Ecto neural progenitor cell (in vitro differentiated cells): ENCODE measurements around the gene ARHGDIB.

Source experiments
- DNase-seq: peaks from one replicate; pipeline ENCODE4 v3.0.0-alpha.2; 2018; ENCODE audit warnings: low spot score

ARHGDIB gene

DNA sequence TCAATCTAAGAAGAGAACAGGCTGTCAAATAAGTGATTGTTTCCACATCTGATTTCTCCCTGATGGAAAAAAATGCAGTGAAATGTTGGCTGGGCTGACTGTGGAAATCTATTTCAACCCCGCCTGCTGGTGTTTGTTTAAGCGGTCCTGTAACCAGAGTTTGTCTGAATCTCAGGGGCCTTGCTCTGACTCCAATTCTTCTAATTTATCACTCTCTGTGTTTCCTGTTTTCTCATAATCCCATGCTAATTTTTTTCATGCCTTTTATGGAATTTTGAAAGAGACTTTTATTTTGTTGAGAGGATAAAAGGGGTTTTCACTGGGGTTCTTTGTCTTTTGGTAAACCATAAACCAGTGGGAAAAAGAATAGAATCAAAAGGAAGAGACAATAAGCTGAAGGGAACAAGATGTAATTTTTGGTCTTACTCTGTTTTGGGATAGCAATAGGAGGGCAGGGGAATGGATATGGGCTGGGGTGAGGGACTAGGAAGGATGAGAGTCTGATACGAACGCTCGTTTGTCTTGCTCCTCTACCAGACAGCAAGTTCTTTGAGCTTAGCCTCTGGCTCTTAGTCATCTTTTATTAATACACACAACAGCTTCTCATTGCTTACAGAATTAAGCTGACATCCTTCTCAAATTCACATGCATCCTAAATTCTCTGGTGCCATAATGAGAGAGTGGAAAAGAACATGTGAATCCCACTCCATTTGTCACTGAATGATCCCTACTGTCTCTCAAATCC is 67.7 kb downstream of the ARHGDIB start:
- no peak for DNase-seq

DNA sequence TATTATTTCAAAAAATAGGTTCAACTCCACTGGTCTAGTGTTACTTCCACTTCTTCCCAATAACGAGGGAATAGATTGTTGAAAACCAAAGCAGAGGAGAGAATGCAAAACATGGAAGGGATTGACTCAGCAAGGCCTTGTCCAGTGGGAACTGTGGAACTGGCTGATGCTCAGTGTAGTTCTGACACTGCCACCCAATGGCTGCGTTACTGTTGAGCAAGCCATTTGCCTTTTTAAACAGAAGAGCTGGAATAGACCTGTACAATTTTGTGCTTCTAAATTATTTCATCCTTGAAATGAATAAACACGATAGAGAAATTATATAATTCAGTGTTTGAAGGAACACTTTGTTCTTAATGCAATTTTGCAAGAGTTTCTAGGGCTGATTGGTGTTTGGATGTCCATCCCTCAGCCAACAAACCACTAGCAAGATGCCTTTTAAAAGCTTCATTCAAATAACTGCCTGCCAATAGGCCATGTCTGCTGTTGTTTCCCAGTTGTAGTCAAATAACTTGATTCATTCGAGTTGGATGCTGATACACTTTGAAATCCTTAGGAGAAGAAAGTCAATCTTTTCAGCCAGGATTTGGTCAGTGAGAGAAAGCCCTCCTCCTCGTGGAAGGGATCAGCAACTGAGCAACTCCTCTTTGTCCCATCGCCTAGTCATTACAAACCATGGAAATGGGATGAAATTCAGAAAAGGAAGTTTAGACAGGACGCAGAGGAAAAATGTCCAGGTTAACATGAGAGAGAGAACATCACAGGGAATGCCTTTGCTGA is 68.5 kb downstream of the ARHGDIB start:
- DNase-seq: no peak
